OCI-LY3 (cell line): ENCODE results near the gene SHISA8.
A peak's percentile ranks its signal among the peaks of the same experiment; 100 is the strongest.
"Not testable (repeated sequence)": the region's sequence is repeated elsewhere in the genome, so short reads cannot be mapped to it uniquely, and the experiment has no call there.

ENCODE experiments used
- H2AFZ ChIP-seq: fragments of 200-600, 300-600 bp; shearing (Covaris generic); 2 replicates; pipeline ENCODE4 v1.6.0; 2014; ENCODE audit warnings: antibody characterized with exemption, low read depth, low read length
- H3K27ac ChIP-seq: fragments of 200-600, 300-600 bp; sonication (generic); 2 replicates; pipeline ENCODE4 v1.5.1; 2014; ENCODE audit warnings: mild to moderate bottlenecking, low read length, moderate library complexity, mixed read lengths
- H3K27me3 ChIP-seq: fragments of 200-600, 300-600 bp; sonication (generic); 2 replicates; pipeline ENCODE4 v1.6.1; 2014; ENCODE audit warnings: low read depth, low read length, mixed read lengths
- H3K36me3 ChIP-seq: fragments of 200-600, 300-600 bp; sonication (generic); replicated peaks from 2 replicates; pipeline ENCODE3; 2014; ENCODE audit warnings: low read depth, low read length, mixed read lengths
- H3K4me1 ChIP-seq: fragments of 300-600, 200-600 bp; sonication (generic); 2 replicates; pipeline ENCODE4 v1.6.1; 2014; ENCODE audit warnings: low read length, mixed read lengths
- H3K4me2 ChIP-seq: fragments of 200-600, 300-600 bp; sonication (generic); 2 replicates; pipeline ENCODE4 v1.6.1; 2014; ENCODE audit warnings: low read length, mixed read lengths
- H3K4me3 ChIP-seq: fragments of 300-600, 200-600 bp; sonication (generic); 2 replicates; pipeline ENCODE4 v1.5.1; 2014; ENCODE audit warnings: antibody characterized with exemption, mild to moderate bottlenecking, low read length, moderate library complexity
- H3K79me2 ChIP-seq: fragments of 300-600, 200-600 bp; shearing (Covaris generic); 2 replicates; pipeline ENCODE4 v1.6.1; 2014; ENCODE audit warnings: mild to moderate bottlenecking, low read length, mixed read lengths
- H3K9ac ChIP-seq: fragments of 300-600, 200-600 bp; shearing (Covaris generic); 2 replicates; pipeline ENCODE4 v1.6.0; 2014; ENCODE audit warnings: mild to moderate bottlenecking, low read length, moderate library complexity
- H3K9me3 ChIP-seq: fragments of 200-600, 300-600 bp; shearing (Covaris generic); 2 replicates; pipeline ENCODE4 v1.6.1; 2014; ENCODE audit warnings: low read length, mixed read lengths; ENCODE audit not compliant: insufficient read depth
- H4K20me1 ChIP-seq: fragments of 200-600, 300-600 bp; sonication (generic); 2 replicates; pipeline ENCODE4 v1.6.1; 2016; ENCODE audit warnings: low read length, mixed read lengths; ENCODE audit not compliant: insufficient read depth
- EZH2phosphoT487 ChIP-seq: fragments of 200-600 bp; shearing (Covaris generic); IDR thresholded peaks from 2 replicates; pipeline ENCODE4 v1.6.1; 2018; ENCODE audit warnings: antibody characterized with exemption, mixed run types, low read depth
- TF ChIP-seq, protein P1 (sequence below): fragments of 200-600, 300-600 bp; sonication (generic); IDR thresholded peaks from 2 replicates; pipeline ENCODE4 v1.5.1; 2014; ENCODE audit warnings: antibody characterized with exemption, low read length, low read depth

The SHISA8 gene

DNA sequence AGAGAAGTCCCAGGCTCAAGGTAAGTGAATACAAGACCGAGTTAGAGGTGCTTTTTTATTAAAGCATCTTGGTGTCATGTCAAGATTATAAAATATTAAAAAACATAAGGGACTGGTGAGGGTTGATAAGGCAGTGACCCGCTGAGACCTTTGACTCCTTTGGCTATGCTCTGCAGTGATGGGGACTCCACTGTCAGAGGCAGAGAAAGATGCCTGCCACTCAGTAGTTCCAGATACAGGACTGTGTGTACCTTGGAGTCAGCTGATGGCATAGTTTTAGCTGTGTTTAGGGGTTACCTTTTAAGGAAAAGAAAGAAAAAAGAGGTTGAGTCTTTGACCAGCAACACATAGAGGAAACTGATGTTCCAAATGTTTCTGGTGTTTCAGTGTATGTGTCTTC, 40.8 kb downstream of the SHISA8 start:
- H2AFZ ChIP-seq: no peak overlapping the region
- peaks cover 25% of the 10 kb centered on the region; the same call in 1 of the 2 replicates for H3K79me2 ChIP-seq
- TF ChIP-seq, protein P1, sequence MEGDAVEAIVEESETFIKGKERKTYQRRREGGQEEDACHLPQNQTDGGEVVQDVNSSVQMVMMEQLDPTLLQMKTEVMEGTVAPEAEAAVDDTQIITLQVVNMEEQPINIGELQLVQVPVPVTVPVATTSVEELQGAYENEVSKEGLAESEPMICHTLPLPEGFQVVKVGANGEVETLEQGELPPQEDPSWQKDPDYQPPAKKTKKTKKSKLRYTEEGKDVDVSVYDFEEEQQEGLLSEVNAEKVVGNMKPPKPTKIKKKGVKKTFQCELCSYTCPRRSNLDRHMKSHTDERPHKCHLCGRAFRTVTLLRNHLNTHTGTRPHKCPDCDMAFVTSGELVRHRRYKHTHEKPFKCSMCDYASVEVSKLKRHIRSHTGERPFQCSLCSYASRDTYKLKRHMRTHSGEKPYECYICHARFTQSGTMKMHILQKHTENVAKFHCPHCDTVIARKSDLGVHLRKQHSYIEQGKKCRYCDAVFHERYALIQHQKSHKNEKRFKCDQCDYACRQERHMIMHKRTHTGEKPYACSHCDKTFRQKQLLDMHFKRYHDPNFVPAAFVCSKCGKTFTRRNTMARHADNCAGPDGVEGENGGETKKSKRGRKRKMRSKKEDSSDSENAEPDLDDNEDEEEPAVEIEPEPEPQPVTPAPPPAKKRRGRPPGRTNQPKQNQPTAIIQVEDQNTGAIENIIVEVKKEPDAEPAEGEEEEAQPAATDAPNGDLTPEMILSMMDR: no peak
- no peak for TF ChIP-seq EZH2phosphoT487
- H4K20me1 ChIP-seq: peaks cover 31% of the 10 kb centered on the region; the same call in 1 of the 2 replicates
- no peak overlapping the region for H3K27ac ChIP-seq
- no peaks in the 10 kb centered on the region for H3K9me3 ChIP-seq
- no peaks in the 10 kb centered on the region for H3K4me1 ChIP-seq
- no peak overlapping the region for H3K4me2 ChIP-seq
- H3K36me3 ChIP-seq: peaks cover 76% of the 10 kb centered on the region
- no peak overlapping the region for H3K9ac ChIP-seq
- H3K4me3 ChIP-seq: no peak overlapping the region
- H3K27me3 ChIP-seq: no peaks in the 10 kb centered on the region

DNA sequence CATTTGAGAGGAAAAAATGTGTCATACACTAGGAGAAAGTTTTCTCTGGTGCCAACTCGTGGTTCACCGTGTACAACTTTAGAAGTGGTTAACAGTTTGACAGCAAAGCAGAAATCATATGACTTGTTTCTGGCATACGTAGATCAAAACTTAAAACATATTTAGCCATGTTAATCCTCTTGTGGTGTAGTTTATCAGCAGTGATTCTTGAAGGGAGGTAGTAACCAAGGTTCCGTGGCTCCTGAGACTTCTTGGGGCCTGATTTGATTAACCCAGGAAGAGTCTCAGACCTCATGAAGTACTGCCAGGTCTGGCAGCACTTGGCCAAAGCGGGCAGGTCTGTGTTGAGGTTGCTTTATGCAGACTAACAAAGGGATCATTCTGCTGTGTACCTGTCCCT, 41.5 kb downstream of the SHISA8 start:
- H2AFZ ChIP-seq: no peak overlapping the region
- H3K9ac ChIP-seq: no peak overlapping the region
- H3K9me3 ChIP-seq: no peaks in the 10 kb centered on the region
- no peak overlapping the region for H3K4me2 ChIP-seq
- peaks cover 75% of the 10 kb centered on the region for H3K36me3 ChIP-seq
- H3K4me1 ChIP-seq: no peaks in the 10 kb centered on the region
- TF ChIP-seq, protein P1: no peak
- no peak for TF ChIP-seq EZH2phosphoT487
- H3K79me2 ChIP-seq: peaks cover 29% of the 10 kb centered on the region
- H3K27ac ChIP-seq: peak overlapping the region; percentile 25; the same call in 1 of the 2 replicates
- peaks cover 30% of the 10 kb centered on the region for H4K20me1 ChIP-seq
- H3K4me3 ChIP-seq: no peak overlapping the region
- no peaks in the 10 kb centered on the region for H3K27me3 ChIP-seq

DNA sequence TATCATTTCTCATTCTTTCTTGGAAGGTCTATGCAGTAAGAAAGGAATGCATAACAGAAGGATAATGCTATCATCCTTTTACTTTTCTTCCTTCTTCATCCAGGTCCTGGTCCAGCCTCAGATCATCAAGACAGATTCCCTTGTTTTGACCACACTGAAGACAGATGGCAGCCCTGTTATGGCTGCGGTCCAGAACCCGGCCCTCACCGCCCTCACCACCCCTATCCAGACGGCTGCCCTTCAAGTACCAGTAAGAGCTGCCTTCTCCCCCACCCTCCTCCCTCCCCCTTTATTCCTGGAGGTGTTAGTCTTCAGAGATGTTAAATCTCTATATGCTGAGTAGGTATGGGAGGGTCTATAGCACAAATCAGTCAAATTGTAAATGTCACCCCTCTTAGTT, 44.1 kb downstream of the SHISA8 start:
- no peaks in the 10 kb centered on the region for H3K4me1 ChIP-seq
- peaks cover 73% of the 10 kb centered on the region for H3K36me3 ChIP-seq
- no peaks in the 10 kb centered on the region for H3K27me3 ChIP-seq
- H3K9ac ChIP-seq: no peak overlapping the region
- H3K4me3 ChIP-seq: no peak overlapping the region
- TF ChIP-seq EZH2phosphoT487: no peak
- peaks cover 44% of the 10 kb centered on the region for H3K79me2 ChIP-seq
- no peak overlapping the region for H3K4me2 ChIP-seq
- H3K9me3 ChIP-seq: no peaks in the 10 kb centered on the region
- H3K27ac ChIP-seq: no peak overlapping the region
- no peak overlapping the region for H2AFZ ChIP-seq
- peaks cover 42% of the 10 kb centered on the region for H4K20me1 ChIP-seq

DNA sequence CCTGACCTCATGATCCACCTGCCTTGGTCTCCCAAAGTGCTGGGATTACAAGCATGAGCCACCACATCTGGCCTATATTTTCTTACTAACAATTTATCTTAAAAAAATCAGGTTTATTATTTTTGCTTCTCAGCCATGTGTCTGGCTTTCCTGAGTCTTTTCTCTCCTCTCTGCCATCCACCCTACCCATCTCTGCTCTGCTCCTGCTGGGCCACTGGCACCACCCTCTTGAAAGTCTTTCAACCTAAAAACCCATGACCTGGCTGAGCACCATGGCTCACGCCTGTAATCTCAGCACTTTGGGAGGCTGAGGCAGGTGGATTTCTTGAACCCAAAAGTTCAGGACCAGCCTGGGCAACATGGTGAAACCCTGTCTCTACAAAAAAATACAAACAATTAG, 44.8 kb downstream of the SHISA8 start:
- Histone ChIP-seq H4K20me1 (peaks cover 49% of the 10 kb centered on the region), H3K36me3 (peaks cover 73% of the 10 kb centered on the region), H3K79me2 (peaks cover 49% of the 10 kb centered on the region)
- not testable (repeated sequence) for H3K4me2 ChIP-seq, H3K27ac ChIP-seq, H3K9ac ChIP-seq, H3K4me1 ChIP-seq, H2AFZ ChIP-seq, H3K27me3 ChIP-seq, H3K9me3 ChIP-seq, H3K4me3 ChIP-seq

DNA sequence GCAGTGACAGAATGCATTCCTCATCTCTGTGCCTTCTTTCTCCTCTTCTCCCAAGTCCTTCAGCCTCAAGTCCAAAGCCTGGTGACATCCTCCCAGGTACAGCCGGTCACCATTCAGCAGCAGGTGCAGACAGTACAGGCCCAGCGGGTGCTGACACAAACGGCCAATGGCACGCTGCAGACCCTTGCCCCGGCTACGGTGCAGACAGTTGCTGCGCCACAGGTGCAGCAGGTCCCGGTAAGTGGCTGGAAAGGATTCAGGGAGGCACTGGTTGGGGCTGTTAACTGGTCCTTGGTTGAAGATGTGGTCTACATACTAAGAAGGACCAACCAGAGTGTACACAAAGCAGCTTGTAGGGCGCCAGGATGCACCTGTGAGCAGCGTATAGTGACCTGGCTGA, 46.3 kb downstream of the SHISA8 start:
- H3K27ac ChIP-seq: no peak overlapping the region
- H3K79me2 ChIP-seq: peaks cover 56% of the 10 kb centered on the region
- no peaks in the 10 kb centered on the region for H3K4me1 ChIP-seq
- no peak overlapping the region for H3K9ac ChIP-seq
- H3K4me3 ChIP-seq: no peak overlapping the region
- no peak overlapping the region for H3K4me2 ChIP-seq
- peaks cover 54% of the 10 kb centered on the region for H4K20me1 ChIP-seq
- H2AFZ ChIP-seq: no peak overlapping the region
- TF ChIP-seq, protein P1: no peak
- TF ChIP-seq EZH2phosphoT487: no peak
- no peaks in the 10 kb centered on the region for H3K27me3 ChIP-seq
- H3K9me3 ChIP-seq: no peaks in the 10 kb centered on the region
- H3K36me3 ChIP-seq: peaks cover 62% of the 10 kb centered on the region
